ENCODE data around the gene ALDH18A1.

GRCh38 chr10:95578619-95579018, 77.9 kb downstream of the ALDH18A1 start:
- TF ChIP-seq HOXA7 (CRISPR knock-in tag; IDR thresholded peaks at IDR 0.05) (no peak), CHD2 (IDR thresholded peaks at IDR 0.05; ENCODE audit: low read length, partially characterized antibody) (no peak)
